OCI-LY3 (cell line): ENCODE data around the gene HM13.
A peak's percentile ranks its signal among the peaks of the same experiment; 100 is the strongest.
"Not testable (repeated sequence)": the region's sequence is repeated elsewhere in the genome, so short reads cannot be mapped to it uniquely, and the experiment has no call there.

Source experiments
- H2AFZ ChIP-seq: fragments of 200-600, 300-600 bp; shearing (Covaris generic); 2 replicates; pipeline ENCODE4 v1.6.0; 2014; ENCODE audit warnings: antibody characterized with exemption, low read depth, low read length
- H3K27ac ChIP-seq: fragments of 200-600, 300-600 bp; sonication (generic); 2 replicates; pipeline ENCODE4 v1.5.1; 2014; ENCODE audit warnings: mild to moderate bottlenecking, low read length, moderate library complexity, mixed read lengths
- H3K27me3 ChIP-seq: fragments of 200-600, 300-600 bp; sonication (generic); 2 replicates; pipeline ENCODE4 v1.6.1; 2014; ENCODE audit warnings: low read depth, low read length, mixed read lengths
- H3K36me3 ChIP-seq: fragments of 200-600, 300-600 bp; sonication (generic); replicated peaks from 2 replicates; pipeline ENCODE3; 2014; ENCODE audit warnings: low read depth, low read length, mixed read lengths
- H3K4me1 ChIP-seq: fragments of 300-600, 200-600 bp; sonication (generic); 2 replicates; pipeline ENCODE4 v1.6.1; 2014; ENCODE audit warnings: low read length, mixed read lengths
- H3K4me2 ChIP-seq: fragments of 200-600, 300-600 bp; sonication (generic); 2 replicates; pipeline ENCODE4 v1.6.1; 2014; ENCODE audit warnings: low read length, mixed read lengths
- H3K4me3 ChIP-seq: fragments of 300-600, 200-600 bp; sonication (generic); 2 replicates; pipeline ENCODE4 v1.5.1; 2014; ENCODE audit warnings: antibody characterized with exemption, mild to moderate bottlenecking, low read length, moderate library complexity
- H3K79me2 ChIP-seq: fragments of 300-600, 200-600 bp; shearing (Covaris generic); 2 replicates; pipeline ENCODE4 v1.6.1; 2014; ENCODE audit warnings: mild to moderate bottlenecking, low read length, mixed read lengths
- H3K9ac ChIP-seq: fragments of 300-600, 200-600 bp; shearing (Covaris generic); 2 replicates; pipeline ENCODE4 v1.6.0; 2014; ENCODE audit warnings: mild to moderate bottlenecking, low read length, moderate library complexity
- H3K9me3 ChIP-seq: fragments of 200-600, 300-600 bp; shearing (Covaris generic); 2 replicates; pipeline ENCODE4 v1.6.1; 2014; ENCODE audit warnings: low read length, mixed read lengths; ENCODE audit not compliant: insufficient read depth
- H4K20me1 ChIP-seq: fragments of 200-600, 300-600 bp; sonication (generic); 2 replicates; pipeline ENCODE4 v1.6.1; 2016; ENCODE audit warnings: low read length, mixed read lengths; ENCODE audit not compliant: insufficient read depth
- CTCF ChIP-seq: fragments of 200-600, 300-600 bp; sonication (generic); IDR thresholded peaks from 2 replicates; pipeline ENCODE4 v1.5.1; 2014; ENCODE audit warnings: antibody characterized with exemption, low read length, low read depth
- EZH2phosphoT487 ChIP-seq: fragments of 200-600 bp; shearing (Covaris generic); IDR thresholded peaks from 2 replicates; pipeline ENCODE4 v1.6.1; 2018; ENCODE audit warnings: antibody characterized with exemption, mixed run types, low read depth

The HM13 gene

GRCh38 chr20:31515775-31516107, 1.5 kb downstream of the HM13 start:
- no peak overlapping the region for H2AFZ ChIP-seq
- peaks cover 43% of the 10 kb centered on the region for H3K36me3 ChIP-seq
- H4K20me1 ChIP-seq: peaks cover 44% of the 10 kb centered on the region
- 0 out of 2 replicates have a peak overlapping the region, but pooled peaks have one; percentile 38 for H3K27ac ChIP-seq
- peaks cover 14% of the 10 kb centered on the region for H3K4me1 ChIP-seq
- peaks cover 65% of the 10 kb centered on the region for H3K79me2 ChIP-seq
- H3K27me3 ChIP-seq: no peaks in the 10 kb centered on the region
- no peak for TF ChIP-seq CTCF
- no peak for TF ChIP-seq EZH2phosphoT487
- peak overlapping the region; percentile 83 for H3K4me3 ChIP-seq
- H3K4me2 ChIP-seq: peak overlapping the region; percentile 99
- H3K9me3 ChIP-seq: no peaks in the 10 kb centered on the region
- H3K9ac ChIP-seq: peak overlapping the region; percentile 90

- Histone ChIP-seq H3K79me2 (peaks cover 69% of the 10 kb centered on the region), H3K27me3 (no peaks in the 10 kb centered on the region), H2AFZ (no peak overlapping the region), H3K4me1 (peaks cover 14% of the 10 kb centered on the region), H3K27ac (no peak overlapping the region), H3K4me2 (peak overlapping the region; percentile 99), H3K9ac (no peak overlapping the region), H4K20me1 (peaks cover 48% of the 10 kb centered on the region), H3K4me3 (peak overlapping the region; percentile 83; the same call in 1 of the 2 replicates), H3K36me3 (peaks cover 47% of the 10 kb centered on the region), H3K9me3 (no peaks in the 10 kb centered on the region)
- TF ChIP-seq EZH2phosphoT487 (no peak), CTCF (no peak)
Observed at GRCh38 chr20:31516166-31516565, 1.9 kb downstream of the HM13 start.

- H3K79me2 ChIP-seq: peaks cover 74% of the 10 kb centered on the region
- no peak overlapping the region for H3K4me2 ChIP-seq
- H3K4me1 ChIP-seq: peaks cover 14% of the 10 kb centered on the region
- H3K9ac ChIP-seq: no peak overlapping the region
- H3K27ac ChIP-seq: no peak overlapping the region
- no peaks in the 10 kb centered on the region for H3K27me3 ChIP-seq
- no peak for TF ChIP-seq CTCF
- no peak for TF ChIP-seq EZH2phosphoT487
- H3K4me3 ChIP-seq: no peak overlapping the region
- peaks cover 50% of the 10 kb centered on the region for H3K36me3 ChIP-seq
- no peak overlapping the region for H2AFZ ChIP-seq
- H4K20me1 ChIP-seq: peaks cover 52% of the 10 kb centered on the region
- H3K9me3 ChIP-seq: no peaks in the 10 kb centered on the region
Observed at GRCh38 chr20:31516651-31517050, 2.4 kb downstream of the HM13 start.

GRCh38 chr20:31517373-31517772, 3.1 kb downstream of the HM13 start:
- no peaks in the 10 kb centered on the region for H3K9me3 ChIP-seq
- peaks cover 57% of the 10 kb centered on the region for H4K20me1 ChIP-seq
- no peak overlapping the region for H2AFZ ChIP-seq
- TF ChIP-seq CTCF: 0 out of 2 replicates have a peak, but pooled peaks have one; percentile 3
- no peak for TF ChIP-seq EZH2phosphoT487
- peaks cover 55% of the 10 kb centered on the region for H3K36me3 ChIP-seq
- no peak overlapping the region for H3K4me2 ChIP-seq
- no peak overlapping the region for H3K9ac ChIP-seq
- H3K27ac ChIP-seq: no peak overlapping the region
- peaks cover 81% of the 10 kb centered on the region for H3K79me2 ChIP-seq
- H3K27me3 ChIP-seq: no peaks in the 10 kb centered on the region
- peaks cover 14% of the 10 kb centered on the region for H3K4me1 ChIP-seq
- no peak overlapping the region for H3K4me3 ChIP-seq

- H3K9ac ChIP-seq, H2AFZ ChIP-seq, H3K27me3 ChIP-seq, H3K4me2 ChIP-seq, H3K27ac ChIP-seq, H3K9me3 ChIP-seq, H3K4me1 ChIP-seq, H3K4me3 ChIP-seq: not testable (repeated sequence)
- peaks cover 65% of the 10 kb centered on the region for H3K36me3 ChIP-seq
- H4K20me1 ChIP-seq: peaks cover 74% of the 10 kb centered on the region
- peaks cover 98% of the 10 kb centered on the region for H3K79me2 ChIP-seq
Observed at GRCh38 chr20:31521267-31521666, 7.0 kb downstream of the HM13 start.
